Upper lobe of right lung (tissue), 1 donor: Measurements from ENCODE around the gene PLB1. TPM values are rescaled to one million over a fixed set of nuclear protein-coding genes. Genes with fewer than 3 reads are reported as not detected.

ENCODE experiments used
- ATAC-seq: fragments of 200-7000 bp; cut with Tn5 transposase; one replicate; pipeline ENCODE4 v1.9.1; 2020; ENCODE audit warnings: mild to moderate bottlenecking, moderate library complexity
- DNase-seq: peaks from one replicate; pipeline ENCODE4 v3.0.0-alpha.2; 2020
- H3K27ac ChIP-seq: fragments of 200-600 bp; one replicate; pipeline ENCODE4 v1.8.0; 2022
- H3K27me3 ChIP-seq: fragments of 200-600 bp; one replicate; pipeline ENCODE4 v1.8.0; 2022; ENCODE audit warnings: mild to moderate bottlenecking
- H3K36me3 ChIP-seq: fragments of 200-600 bp; one replicate; pipeline ENCODE4 v1.8.0; 2022
- H3K4me1 ChIP-seq: fragments of 200-600 bp; one replicate; pipeline ENCODE4 v1.8.0; 2022
- H3K4me3 ChIP-seq: fragments of 200-600 bp; one replicate; pipeline ENCODE4 v1.8.0; 2022; ENCODE audit warnings: mild to moderate bottlenecking
- H3K9me3 ChIP-seq: fragments of 200-600 bp; one replicate; pipeline ENCODE4 v1.8.0; 2022
- intact Hi-C: fragments of 100-400 bp; cut with DNase I; formaldehyde crosslinking; loops from one replicate; pipeline ENCODE4 v1.11.0; 2022
- total RNA-seq: library from RNA; stranded (reverse); fragmentation: NEBNext Ultra II Directional; extraction: Animal tissue kit (Norgen Biotek cat#: 25700); gene quantifications from one replicate; pipeline ENCODE4 v1.2.1, GENCODE V29; 2021
- TF ChIP-seq, protein P1 (sequence below): fragments of 200-600 bp; IDR thresholded peaks from one replicate; pipeline ENCODE4 v1.8.0; 2022; ENCODE audit warnings: antibody characterized with exemption
- donor health status: DM: no; HTN: yes; CAD: no; lungs with severe emphysema.

Gene PLB1
- total RNA-seq, 1 donor from 2014 or later: 4.2 TPM

DNA sequence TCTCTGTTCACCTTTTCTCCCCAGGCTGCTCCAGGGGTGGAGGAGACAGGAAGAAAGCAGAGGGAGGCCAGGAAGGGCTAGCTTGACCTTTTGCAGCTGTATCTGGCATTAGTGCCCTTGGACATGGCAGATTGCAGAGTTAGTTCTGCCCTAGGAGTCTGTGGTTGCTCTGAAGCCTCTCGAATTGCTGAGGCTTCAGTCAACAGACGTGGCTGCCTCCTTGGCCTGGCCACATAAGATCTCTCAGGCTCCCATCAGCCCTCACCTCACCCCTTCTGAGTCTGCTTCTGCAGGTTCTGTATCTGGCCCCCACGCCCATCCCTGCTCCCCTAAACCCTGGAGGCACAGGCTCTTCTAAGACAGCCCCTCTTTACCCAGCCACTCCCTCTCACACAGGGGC lies 18.2 kb upstream of the PLB1 start:
- intact Hi-C loops: no loop called here
- Histone ChIP-seq H3K4me3 (no peak overlapping the region), H3K27me3 (no peaks in the 10 kb centered on the region), H3K27ac (no peak overlapping the region), H3K36me3 (no peaks in the 10 kb centered on the region), H3K9me3 (no peaks in the 10 kb centered on the region), H3K4me1 (no peaks in the 10 kb centered on the region)
- TF ChIP-seq, protein P1, sequence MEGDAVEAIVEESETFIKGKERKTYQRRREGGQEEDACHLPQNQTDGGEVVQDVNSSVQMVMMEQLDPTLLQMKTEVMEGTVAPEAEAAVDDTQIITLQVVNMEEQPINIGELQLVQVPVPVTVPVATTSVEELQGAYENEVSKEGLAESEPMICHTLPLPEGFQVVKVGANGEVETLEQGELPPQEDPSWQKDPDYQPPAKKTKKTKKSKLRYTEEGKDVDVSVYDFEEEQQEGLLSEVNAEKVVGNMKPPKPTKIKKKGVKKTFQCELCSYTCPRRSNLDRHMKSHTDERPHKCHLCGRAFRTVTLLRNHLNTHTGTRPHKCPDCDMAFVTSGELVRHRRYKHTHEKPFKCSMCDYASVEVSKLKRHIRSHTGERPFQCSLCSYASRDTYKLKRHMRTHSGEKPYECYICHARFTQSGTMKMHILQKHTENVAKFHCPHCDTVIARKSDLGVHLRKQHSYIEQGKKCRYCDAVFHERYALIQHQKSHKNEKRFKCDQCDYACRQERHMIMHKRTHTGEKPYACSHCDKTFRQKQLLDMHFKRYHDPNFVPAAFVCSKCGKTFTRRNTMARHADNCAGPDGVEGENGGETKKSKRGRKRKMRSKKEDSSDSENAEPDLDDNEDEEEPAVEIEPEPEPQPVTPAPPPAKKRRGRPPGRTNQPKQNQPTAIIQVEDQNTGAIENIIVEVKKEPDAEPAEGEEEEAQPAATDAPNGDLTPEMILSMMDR: no peak
- DNase-seq (no peak), ATAC-seq (no peak)

GRCh38 chr2:28480403-28481049 lies 15.3 kb upstream of the PLB1 start:
- Histone ChIP-seq H3K27ac (no peak overlapping the region), H3K27me3 (no peaks in the 10 kb centered on the region), H3K9me3 (no peaks in the 10 kb centered on the region), H3K4me1 (no peaks in the 10 kb centered on the region), H3K36me3 (no peaks in the 10 kb centered on the region), H3K4me3 (no peak overlapping the region)
- ATAC-seq (no peak), DNase-seq (no peak)
- TF ChIP-seq, protein P1: no peak
- intact Hi-C loops: no loop called here

DNA sequence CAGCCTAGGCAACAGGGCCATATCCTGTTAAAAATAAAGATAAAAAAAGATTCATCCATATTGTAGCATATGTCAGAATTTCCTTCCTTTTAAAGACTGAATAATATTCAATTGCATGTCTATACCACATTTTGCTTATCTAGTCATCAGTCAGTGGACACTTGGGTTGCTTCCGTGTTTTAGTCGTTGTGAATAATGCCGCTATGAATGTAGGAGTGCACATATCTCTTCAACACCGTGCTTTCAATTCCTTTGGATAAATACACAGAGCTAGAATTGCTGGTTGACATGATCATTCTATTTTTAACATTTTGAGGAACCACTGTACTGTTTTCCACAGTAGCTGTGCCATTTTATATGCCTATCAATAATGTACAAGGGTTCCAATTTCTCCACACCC lies 14.0 kb upstream of the PLB1 start:
- Histone ChIP-seq H3K9me3 (no peaks in the 10 kb centered on the region), H3K27me3 (no peaks in the 10 kb centered on the region), H3K36me3 (no peaks in the 10 kb centered on the region), H3K4me1 (no peaks in the 10 kb centered on the region), H3K4me3 (no peak overlapping the region), H3K27ac (no peak overlapping the region)
- DNase-seq: no peak
- intact Hi-C loops: no loop called here
- TF ChIP-seq, protein P1: no peak
- ATAC-seq: no peak

DNA sequence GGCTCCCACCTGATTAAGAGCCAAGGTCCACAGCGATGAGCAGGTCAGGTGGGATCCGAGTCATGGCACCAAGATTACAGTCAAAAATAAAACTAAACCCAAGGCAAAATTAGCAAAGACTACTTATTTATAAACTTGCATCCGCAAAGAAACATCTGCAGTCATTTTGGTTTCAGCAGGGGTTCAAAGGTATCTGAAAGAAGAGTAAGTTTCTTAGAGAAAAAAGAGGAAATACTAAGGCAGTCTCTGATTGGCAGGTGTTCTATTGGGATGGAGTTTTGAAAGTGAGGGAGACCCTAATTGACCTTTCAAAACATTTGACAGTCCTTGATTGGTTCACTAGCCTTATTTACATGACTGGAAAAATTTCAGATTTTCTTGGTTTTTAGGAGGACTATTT lies 11.0 kb upstream of the PLB1 start:
- TF ChIP-seq, protein P1: no peak
- intact Hi-C loops: no loop called here
- H3K4me3 ChIP-seq: no peak overlapping the region
- ATAC-seq (no peak), DNase-seq (no peak)
- no peaks in the 10 kb centered on the region for H3K36me3 ChIP-seq
- H3K9me3 ChIP-seq: no peaks in the 10 kb centered on the region
- H3K4me1 ChIP-seq: no peaks in the 10 kb centered on the region
- no peak overlapping the region for H3K27ac ChIP-seq
- no peaks in the 10 kb centered on the region for H3K27me3 ChIP-seq

- Histone ChIP-seq H3K27ac (no peak overlapping the region), H3K4me3 (no peak overlapping the region), H3K9me3 (no peaks in the 10 kb centered on the region), H3K4me1 (no peaks in the 10 kb centered on the region), H3K27me3 (no peaks in the 10 kb centered on the region), H3K36me3 (no peaks in the 10 kb centered on the region)
- intact Hi-C loops: no loop called here
- ATAC-seq: no peak
- TF ChIP-seq, protein P1: no peak
- DNase-seq: no peak
Measured at GRCh38 chr2:28486526-28486925, 9.3 kb upstream of the PLB1 start.

DNA sequence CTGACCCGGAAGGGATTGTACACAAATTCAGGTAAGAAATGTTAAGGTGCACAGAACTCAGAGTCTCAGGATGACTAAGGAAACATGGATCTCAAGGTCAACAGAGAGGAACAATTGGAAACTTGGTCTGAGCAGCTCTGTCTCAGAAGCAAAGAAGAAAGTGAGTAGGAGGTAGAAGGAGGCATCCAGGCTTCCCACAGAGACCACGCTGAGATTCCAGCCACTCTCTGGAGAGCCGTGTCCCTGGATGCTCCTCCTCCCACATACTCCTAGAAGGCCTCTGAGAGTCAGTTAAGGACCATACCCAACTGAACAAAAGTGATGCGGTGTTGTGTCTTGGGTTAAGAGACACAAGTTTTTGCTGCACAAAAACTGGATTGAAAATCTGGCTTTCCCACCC lies 8.6 kb upstream of the PLB1 start:
- TF ChIP-seq, protein P1: no peak
- no peaks in the 10 kb centered on the region for H3K4me1 ChIP-seq
- H3K27ac ChIP-seq: no peak overlapping the region
- H3K4me3 ChIP-seq: no peak overlapping the region
- intact Hi-C loops: no loop called here
- no peaks in the 10 kb centered on the region for H3K9me3 ChIP-seq
- H3K27me3 ChIP-seq: no peaks in the 10 kb centered on the region
- no peaks in the 10 kb centered on the region for H3K36me3 ChIP-seq
- no peak for ATAC-seq
- DNase-seq: no peak
